Epidermal melanocyte (primary cell): Measurements from ENCODE around the gene GSTM4.
A peak's percentile ranks its signal among the peaks of the same experiment; 100 is the strongest.
"Not testable (repeated sequence)": the region's sequence is repeated elsewhere in the genome, so short reads cannot be mapped to it uniquely, and the experiment has no call there.

Experiments
- DNase-seq: peaks from one replicate; pipeline ENCODE4 v3.0.0; 2011; ENCODE audit warnings: low spot score; ENCODE audit not compliant: insufficient read length

GSTM4 gene

GRCh38 chr1:109664671-109665070 is 8.8 kb downstream of the GSTM4 start:
- no peak for DNase-seq

GRCh38 chr1:109667452-109668122 is 11.7 kb downstream of the GSTM4 start, which contains the start of gene GSTM2:
GSTM2 (plus strand) TSS chr1:109668057; CDS start chr1:109668116, 59 bp downstream.
- peak; percentile 87 for DNase-seq

- DNase-seq, result no peak
Measured at GRCh38 chr1:109668123-109668775, 12.3 kb downstream of the GSTM4 start.

- no peak for DNase-seq
Measured at GRCh38 chr1:109669246-109669948, 13.5 kb downstream of the GSTM4 start.

- not testable (repeated sequence) for DNase-seq
Measured at GRCh38 chr1:109669949-109670302, 14.0 kb downstream of the GSTM4 start.

- no peak for DNase-seq
Measured at GRCh38 chr1:109671067-109671466, 15.2 kb downstream of the GSTM4 start.

GRCh38 chr1:109673861-109674260 is 18.0 kb downstream of the GSTM4 start:
- DNase-seq, result not testable (repeated sequence)

GRCh38 chr1:109676683-109677381 is 20.9 kb downstream of the GSTM4 start:
- DNase-seq, result not testable (repeated sequence)

- DNase-seq, result no peak
Measured at GRCh38 chr1:109677459-109677858, 21.6 kb downstream of the GSTM4 start.

GRCh38 chr1:109678637-109679036 is 22.7 kb downstream of the GSTM4 start:
- DNase-seq, result not testable (repeated sequence)

GRCh38 chr1:109684777-109685176 is 28.9 kb downstream of the GSTM4 start:
- not testable (repeated sequence) for DNase-seq

- not testable (repeated sequence) for DNase-seq
Measured at GRCh38 chr1:109685399-109685798, 29.5 kb downstream of the GSTM4 start.

- DNase-seq, result not testable (repeated sequence)
Measured at GRCh38 chr1:109685890-109686289, 30.0 kb downstream of the GSTM4 start.

- DNase-seq, result not testable (repeated sequence)
Measured at GRCh38 chr1:109687109-109687508, 31.2 kb downstream of the GSTM4 start.

GRCh38 chr1:109687641-109688499 is 32.0 kb downstream of the GSTM4 start, which contains the start of gene GSTM1:
GSTM1 (plus strand) TSS chr1:109687817; CDS start chr1:109687874, 57 bp downstream.
- DNase-seq, result peak; percentile 20

GRCh38 chr1:109689844-109690405 is 34.0 kb downstream of the GSTM4 start:
- DNase-seq, result no peak

GRCh38 chr1:109691759-109692158 is 35.9 kb downstream of the GSTM4 start:
- DNase-seq, result no peak

GRCh38 chr1:109694400-109694799 is 38.5 kb downstream of the GSTM4 start:
- DNase-seq, result not testable (repeated sequence)

GRCh38 chr1:109695138-109695537 is 39.2 kb downstream of the GSTM4 start:
- DNase-seq, result not testable (repeated sequence)

GRCh38 chr1:109697066-109697465 is 41.2 kb downstream of the GSTM4 start:
- DNase-seq, result no peak
